HepG2 (cell line): ENCODE measurements around the gene TTC16. TPM values are rescaled to one million over a fixed set of nuclear protein-coding genes. Genes with fewer than 3 reads are reported as not detected.

Experiments used
- ATAC-seq: fragments of 200-7000 bp; cut with Tn5 transposase; 3 replicates; pipeline ENCODE4 v1.9.1; 2020; ENCODE audit warnings: mild to moderate bottlenecking, moderate library complexity
- BruUV-seq: library from RNA; stranded (reverse); fragments of 400-500 nt; replicated peaks from 2 replicates; lab custom pipeline; 2021; lab: Mats Ljungman, UMichigan
- CTCF ChIA-PET: fragments of 300-600 bp; formaldehyde crosslinking; extraction: SDS; loops from one replicate; lab custom pipeline; 2021; ENCODE audit warnings: low total read pairs, inconsistent platforms, low intra/inter-chr PET ratio; lab: Yijun Ruan, JAX
- POLR2A ChIA-PET: fragments of 350-600 bp; sonication (Branson Sonifier 250); formaldehyde crosslinking; loops from one replicate; lab custom pipeline; 2020; ENCODE audit warnings: antibody characterized with exemption, inconsistent platforms; lab: Yijun Ruan, JAX
- DNase-seq: peaks from one replicate; pipeline ENCODE4 v3.0.0-alpha.2; 2015; ENCODE audit warnings: low spot score
- FAIRE-seq: peaks from 3 replicates; lab custom pipeline; 2011; peaks lifted over from hg19 to GRCh38; lab: Jason Lieb, UNC
- H2AFZ ChIP-seq: one replicate; pipeline ENCODE4 v1.6.1; 2011; ENCODE audit warnings: low read length, inconsistent platforms
- H3K27ac ChIP-seq: fragments of 300-600 bp; 3 replicates; pipeline ENCODE4 v1.8.0; 2011; ENCODE audit warnings: mixed run types, mild to moderate bottlenecking, mixed read lengths, low read length, inconsistent platforms; ENCODE audit not compliant: insufficient read depth; ENCODE audit errors: extremely low read length
- H3K27me3 ChIP-seq, 2 experiments: fragments of 200-600 bp in 1 of 2; 2 replicates in 1 of 2; 3 replicates in 1 of 2; pipeline versions ENCODE4 v1.6.0 to v1.8.0; 2011; ENCODE audit warnings: low read length in 2 of 2, mild to moderate bottlenecking in 2 of 2, moderate library complexity in 2 of 2, inconsistent platforms in 1 of 2; ENCODE audit not compliant: insufficient read depth in 2 of 2, control insufficient read depth in 1 of 2
- H3K36me3 ChIP-seq, 2 experiments: fragments of 200-600 bp in 1 of 2; replicated peaks in 1 of 2; 2 replicates in 1 of 2; 3 replicates in 1 of 2; pipeline versions ENCODE4 v1.5.1 to v1.8.0; 2011; ENCODE audit warnings: low read length in 2 of 2, inconsistent platforms in 1 of 2; ENCODE audit not compliant: insufficient read depth in 2 of 2, control insufficient read depth in 1 of 2
- H3K4me1 ChIP-seq: 2 replicates; pipeline ENCODE4 v1.5.1; 2012; ENCODE audit warnings: low read length, inconsistent platforms; ENCODE audit not compliant: insufficient read depth
- H3K4me2 ChIP-seq: 2 replicates; pipeline ENCODE4 v1.6.0; 2011; ENCODE audit warnings: low read depth, low read length, inconsistent platforms
- H3K4me3 ChIP-seq, 3 experiments: fragments of 200-600 bp in 1 of 3; sonication (generic), shearing (Covaris generic) in 1 of 3; replicated peaks in 1 of 3; 2 replicates each; pipeline ENCODE4 v1.5.1; 2011 to 2016; ENCODE audit warnings: low read length in 3 of 3, inconsistent platforms in 2 of 3, low read depth in 2 of 3, mild to moderate bottlenecking in 2 of 3, control low read depth in 1 of 3, mixed read lengths in 1 of 3; ENCODE audit not compliant: insufficient read depth in 1 of 3
- H3K79me2 ChIP-seq: one replicate; pipeline ENCODE4 v1.6.1; 2011; ENCODE audit warnings: low read length, inconsistent platforms; ENCODE audit not compliant: insufficient read depth
- H3K9ac ChIP-seq: 2 replicates; pipeline ENCODE4 v1.6.0; 2011; ENCODE audit warnings: mild to moderate bottlenecking, low read depth, low read length, inconsistent platforms; ENCODE audit not compliant: insufficient read depth
- H3K9me3 ChIP-seq: 2 replicates; pipeline ENCODE4 v1.5.1; 2012; ENCODE audit warnings: mild to moderate bottlenecking, low read length
- H4K20me1 ChIP-seq: 2 replicates; pipeline ENCODE4 v1.6.0; 2011; ENCODE audit warnings: inconsistent platforms, mild to moderate bottlenecking, low read length, moderate library complexity; ENCODE audit not compliant: insufficient read depth
- ATM ChIP-seq: fragments of 450-650 bp; IDR thresholded peaks from 2 replicates; pipeline ENCODE4 v1.7.1; 2017; ENCODE audit warnings: mild to moderate bottlenecking, borderline replicate concordance
- BRF2 ChIP-seq: sonication (generic); formaldehyde crosslinking; IDR thresholded peaks from 2 replicates; pipeline ENCODE4 v1.8.1; 2022; ENCODE audit warnings: mild to moderate bottlenecking, missing genetic modification reagents
- DMAP1 ChIP-seq: IDR thresholded peaks from 2 replicates; pipeline ENCODE4 v1.6.1; 2016
- FOXP1 ChIP-seq, 2 experiments: fragments of 450-650 bp in 1 of 2; IDR thresholded peaks; 2 replicates each; pipeline ENCODE4 v1.6.1; 2017 to 2018; ENCODE audit warnings: antibody characterized with exemption in 1 of 2
- MIER2 ChIP-seq: IDR thresholded peaks from 2 replicates; pipeline ENCODE4 v1.6.1; 2016; ENCODE audit warnings: missing biosample characterization, missing genetic modification reagents
- SMC3 ChIP-seq: IDR thresholded peaks from 2 replicates; pipeline ENCODE4 v1.6.1; 2011; ENCODE audit warnings: low read length, improper control_type of control experiment
- TEAD3 ChIP-seq: optimal IDR thresholded peaks from 2 replicates; pipeline ENCODE3; 2016; ENCODE audit warnings: borderline replicate concordance
- YEATS4 ChIP-seq: sonication (generic); formaldehyde crosslinking; IDR thresholded peaks from 2 replicates; pipeline ENCODE4 v1.4.0; 2020; ENCODE audit warnings: missing genetic modification reagents, borderline replicate concordance
- ZBTB49 ChIP-seq: sonication (generic); formaldehyde crosslinking; IDR thresholded peaks from 2 replicates; pipeline ENCODE4 v1.4.0; 2020; ENCODE audit warnings: missing genetic modification reagents, borderline replicate concordance
- ZNF124 ChIP-seq: sonication (generic); formaldehyde crosslinking; IDR thresholded peaks from 2 replicates; pipeline ENCODE4 v1.4.0; 2020; ENCODE audit warnings: missing genetic modification reagents
- ZNF414 ChIP-seq: sonication (generic); formaldehyde crosslinking; IDR thresholded peaks from 2 replicates; pipeline ENCODE4 v1.5.0; 2020; ENCODE audit warnings: missing genetic modification reagents
- ZNF512B ChIP-seq: sonication (generic); formaldehyde crosslinking; IDR thresholded peaks from 2 replicates; pipeline ENCODE4 v1.5.1; 2020; ENCODE audit warnings: missing genetic modification reagents, mild to moderate bottlenecking, borderline replicate concordance
- ZNF549 ChIP-seq: sonication (generic); formaldehyde crosslinking; IDR thresholded peaks from 2 replicates; pipeline ENCODE4 v1.5.0; 2020; ENCODE audit warnings: missing genetic modification reagents
- ZNF670 ChIP-seq: sonication (generic); formaldehyde crosslinking; IDR thresholded peaks from 2 replicates; pipeline ENCODE4 v1.8.0; 2022; ENCODE audit warnings: mild to moderate bottlenecking, missing genetic modification reagents, borderline replicate concordance
- ZNF883 ChIP-seq: sonication (generic); formaldehyde crosslinking; IDR thresholded peaks from 2 replicates; pipeline ENCODE4 v1.5.1; 2020; ENCODE audit warnings: mild to moderate bottlenecking, missing genetic modification reagents; ENCODE audit errors: not compliant biosample characterization
- WGBS: methylation state at CpG from one replicate; pipeline ENCODE4 v1.1.6; 2017; ENCODE audit warnings: low lambda C conversion rate; 5-methylcytosine and 5-hydroxymethylcytosine counted together
- in situ Hi-C: cut with HindIII; loops from 2 replicates; pipeline ENCODE4 v1.10.0; 2017; ENCODE audit warnings: low pct_unique_long_range_greater_than_20kb; ENCODE audit not compliant: extremely low pct_ligation_motif_present
- intact Hi-C: fragments of 100-400 bp; cut with micrococcal nuclease; formaldehyde crosslinking; loops from one replicate; pipeline ENCODE4 v1.10.0; 2022; ENCODE audit not compliant: unreplicated experiment
- polyA plus RNA-seq, 8 experiments: library from polyadenylated mRNA; depleted of rRNA in 3 of 8; stranded (reverse) in 7 of 8; unstranded in 1 of 8; fragments of >200 nt; fragmentation: Illumina TruSeq in 4 of 8; extraction: Trizol in 4 of 8; gene quantifications; 2 replicates each; pipeline versions ENCODE4 v1.2.1 to v1.2.3, GENCODE V29; 2011 to 2016; ENCODE audit warnings: low read depth in 4 of 8, missing spikeins in 1 of 8, mixed read lengths in 1 of 8; ENCODE audit not compliant: insufficient read depth in 1 of 8
- total RNA-seq, 5 experiments: library from RNA; depleted of rRNA; stranded (reverse); fragments of >200 nt; fragmentation: Illumina TruSeq; extraction: Trizol; gene quantifications; 2 replicates each; pipeline ENCODE4 v1.2.3, GENCODE V29; 2016; ENCODE audit warnings: low read depth in 1 of 5

TTC16 gene
- total and polyA plus RNA-seq, 2 of the 13 experiments (the other 11 are each of a cell fraction or from before 2014, with no cell fraction given), result not detected

GRCh38 chr9:127773272-127773671, 57.4 kb downstream of the TTC16 start (continued):
- TF ChIP-seq ZBTB49 (no peak), ZNF549 (no peak), ZNF124 (CRISPR knock-in tag) (no peak), ZNF670 (CRISPR knock-in tag) (no peak), ZNF883 (CRISPR knock-in tag) (no peak), MIER2 (no peak), ATM (no peak), FOXP1 (IDR thresholded peaks at IDR 0.05) (no peak), FOXP1 (CRISPR knock-in tag; IDR thresholded peaks at IDR 0.05) (no peak), DMAP1 (CRISPR knock-in tag) (no peak), BRF2 (CRISPR knock-in tag) (no peak)

- Histone ChIP-seq H3K4me3 (no peak overlapping the region), H4K20me1 (no peaks in the 10 kb centered on the region), H3K27me3 (peaks cover 2 to 38% of the 10 kb centered on the region in 2 experiments; a peak in 3 of 5 replicates), H3K27ac (no peak overlapping the region), H3K79me2 (no peaks in the 10 kb centered on the region), H3K4me1 (peaks cover 17% of the 10 kb centered on the region), H3K36me3 (no peaks in the 10 kb centered on the region), H2AFZ (no peak overlapping the region), H3K9ac (no peak overlapping the region), H3K4me2 (no peak overlapping the region), H3K9me3 (no peaks in the 10 kb centered on the region)
- intact Hi-C loops, result no loop called here
- CTCF ChIA-PET, result no interaction called here
- POLR2A ChIA-PET, result no interaction called here
- 30% methylated on average over 8 of the region's 10 CpGs for WGBS
- no peak for TF ChIP-seq YEATS4 (CRISPR knock-in tag)
- TF ChIP-seq ZNF512B (CRISPR knock-in tag), result no peak
- no peak for TF ChIP-seq SMC3
- no peak for TF ChIP-seq ZNF414
- TF ChIP-seq TEAD3 (CRISPR knock-in tag), result no peak
- DNase-seq, result no peak
- FAIRE-seq, result no peak
- in situ Hi-C loops, result no loop called here
- ATAC-seq, result no peak
- BruUV-seq, result no TSS peak
Observed at GRCh38 chr9:127773981-127774380, 58.1 kb downstream of the TTC16 start.
